ENCODE measurements around the gene GM2A. TPM values are rescaled to one million over a fixed set of nuclear protein-coding genes. Genes with fewer than 3 reads are reported as not detected.

Gene GM2A
- total RNA-seq, 6 donors from 2014 or later: 27.2 to 129 (median 59.0) TPM

DNA sequence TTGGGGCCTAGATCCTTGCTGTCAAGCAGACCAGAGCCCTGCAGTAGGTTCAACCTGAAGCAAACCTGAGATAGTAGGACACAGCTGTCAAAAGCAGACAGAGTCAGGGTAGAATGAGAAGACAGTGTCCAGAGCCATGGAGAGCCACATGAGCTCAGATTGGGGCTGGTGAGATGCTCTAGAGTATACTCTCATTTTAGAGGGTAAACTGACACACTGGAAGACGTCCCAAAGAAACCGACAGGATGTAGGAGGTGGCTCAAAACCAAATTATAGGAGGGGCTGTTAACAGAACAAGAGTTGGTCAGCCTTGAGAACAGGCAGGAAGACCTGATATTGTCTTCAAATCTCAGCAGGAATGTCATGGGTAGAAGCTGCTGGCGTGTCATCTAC, 40.6 kb upstream of the GM2A start:
- Histone ChIP-seq H3K36me3 (no peaks in the 10 kb centered on the region), H3K9me3 (no peaks in the 10 kb centered on the region), H3K27me3 (no peaks in the 10 kb centered on the region), H3K4me3 (no peak overlapping the region), H3K4me1 (peaks cover 81 to 87% (median 85%) of the 10 kb centered on the region in 4 donors), H3K27ac (peak overlapping the region; percentile 59 to 95 (median 81))
- TF ChIP-seq, protein P1, sequence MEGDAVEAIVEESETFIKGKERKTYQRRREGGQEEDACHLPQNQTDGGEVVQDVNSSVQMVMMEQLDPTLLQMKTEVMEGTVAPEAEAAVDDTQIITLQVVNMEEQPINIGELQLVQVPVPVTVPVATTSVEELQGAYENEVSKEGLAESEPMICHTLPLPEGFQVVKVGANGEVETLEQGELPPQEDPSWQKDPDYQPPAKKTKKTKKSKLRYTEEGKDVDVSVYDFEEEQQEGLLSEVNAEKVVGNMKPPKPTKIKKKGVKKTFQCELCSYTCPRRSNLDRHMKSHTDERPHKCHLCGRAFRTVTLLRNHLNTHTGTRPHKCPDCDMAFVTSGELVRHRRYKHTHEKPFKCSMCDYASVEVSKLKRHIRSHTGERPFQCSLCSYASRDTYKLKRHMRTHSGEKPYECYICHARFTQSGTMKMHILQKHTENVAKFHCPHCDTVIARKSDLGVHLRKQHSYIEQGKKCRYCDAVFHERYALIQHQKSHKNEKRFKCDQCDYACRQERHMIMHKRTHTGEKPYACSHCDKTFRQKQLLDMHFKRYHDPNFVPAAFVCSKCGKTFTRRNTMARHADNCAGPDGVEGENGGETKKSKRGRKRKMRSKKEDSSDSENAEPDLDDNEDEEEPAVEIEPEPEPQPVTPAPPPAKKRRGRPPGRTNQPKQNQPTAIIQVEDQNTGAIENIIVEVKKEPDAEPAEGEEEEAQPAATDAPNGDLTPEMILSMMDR (IDR thresholded peaks at IDR 0.05): no peak
- TF ChIP-seq POLR2AphosphoS5 (IDR thresholded peaks at IDR 0.05) (no peak), POLR2A (IDR thresholded peaks at IDR 0.05) (no peak), EP300 (IDR thresholded peaks at IDR 0.05) (no peak)
- WGBS, 2 donors: 48 to 66% methylated on average over 3 of the region's 3 CpGs
- DNase-seq (no peak), ATAC-seq (ENCODE audit: low FRiP score in 2 of 2) (no peak)

DNA sequence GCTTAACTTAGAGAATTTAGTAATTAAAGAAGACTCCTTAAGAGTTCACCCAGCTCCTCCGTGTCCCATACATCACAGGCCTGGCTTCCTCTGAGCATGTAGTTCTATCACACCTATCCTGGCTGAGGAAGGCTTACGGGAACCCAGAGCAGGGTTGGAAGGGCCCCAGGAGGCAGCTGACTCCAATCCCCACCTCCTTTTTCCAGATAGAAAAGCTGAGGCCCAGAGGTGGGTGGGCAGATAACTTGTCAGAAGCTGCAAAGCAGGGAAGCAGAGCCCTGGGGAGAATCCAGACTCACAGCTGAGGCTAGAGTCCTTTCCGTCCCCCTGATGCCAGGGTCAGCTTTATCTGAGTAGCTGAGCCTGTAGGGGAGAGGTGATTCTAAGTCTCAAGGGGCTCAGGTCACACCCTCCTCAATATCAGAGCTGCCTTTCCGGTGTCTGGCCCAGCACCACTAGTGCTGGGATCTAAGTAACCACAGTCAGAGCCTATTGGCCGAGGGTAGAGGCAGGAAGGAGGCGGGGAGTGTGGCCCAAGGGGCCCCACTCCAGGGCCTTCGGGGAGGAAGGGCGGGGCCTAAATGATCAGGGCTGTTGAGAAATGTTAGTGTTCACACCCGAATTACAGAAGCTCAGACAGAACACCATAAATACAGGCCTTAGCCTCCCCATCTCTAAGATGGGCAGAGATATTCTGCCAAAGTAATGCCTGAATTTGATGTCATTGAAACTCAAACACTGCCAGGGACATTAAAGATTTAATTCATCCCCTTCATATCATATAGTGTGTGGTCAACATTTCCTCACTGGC, 39.0 kb upstream of the GM2A start:
- no peaks in the 10 kb centered on the region for H3K9me3 ChIP-seq
- H3K36me3 ChIP-seq: no peaks in the 10 kb centered on the region
- H3K4me3 ChIP-seq: peak overlapping the region in 2 of 4 donors; percentile 8 to 13
- DNase-seq (peak; percentile 66 to 96), ATAC-seq (ENCODE audit: low FRiP score in 2 of 2) (peak; percentile 94 to 96)
- TF ChIP-seq POLR2A (IDR thresholded peaks at IDR 0.05) (peak in 2 of 4 donors; percentile 29 to 80), EP300 (IDR thresholded peaks at IDR 0.05) (no peak), POLR2AphosphoS5 (IDR thresholded peaks at IDR 0.05) (peak; percentile 62 to 93)
- TF ChIP-seq, protein P1 (IDR thresholded peaks at IDR 0.05): no peak
- peaks cover 69 to 85% (median 81%) of the 10 kb centered on the region in 4 donors for H3K4me1 ChIP-seq
- peak overlapping the region; percentile 79 to 95 (median 88) for H3K27ac ChIP-seq
- no peaks in the 10 kb centered on the region for H3K27me3 ChIP-seq
- WGBS, 2 donors: 18 to 26% methylated on average over 6 to 9 of the region's 9 CpGs

DNA sequence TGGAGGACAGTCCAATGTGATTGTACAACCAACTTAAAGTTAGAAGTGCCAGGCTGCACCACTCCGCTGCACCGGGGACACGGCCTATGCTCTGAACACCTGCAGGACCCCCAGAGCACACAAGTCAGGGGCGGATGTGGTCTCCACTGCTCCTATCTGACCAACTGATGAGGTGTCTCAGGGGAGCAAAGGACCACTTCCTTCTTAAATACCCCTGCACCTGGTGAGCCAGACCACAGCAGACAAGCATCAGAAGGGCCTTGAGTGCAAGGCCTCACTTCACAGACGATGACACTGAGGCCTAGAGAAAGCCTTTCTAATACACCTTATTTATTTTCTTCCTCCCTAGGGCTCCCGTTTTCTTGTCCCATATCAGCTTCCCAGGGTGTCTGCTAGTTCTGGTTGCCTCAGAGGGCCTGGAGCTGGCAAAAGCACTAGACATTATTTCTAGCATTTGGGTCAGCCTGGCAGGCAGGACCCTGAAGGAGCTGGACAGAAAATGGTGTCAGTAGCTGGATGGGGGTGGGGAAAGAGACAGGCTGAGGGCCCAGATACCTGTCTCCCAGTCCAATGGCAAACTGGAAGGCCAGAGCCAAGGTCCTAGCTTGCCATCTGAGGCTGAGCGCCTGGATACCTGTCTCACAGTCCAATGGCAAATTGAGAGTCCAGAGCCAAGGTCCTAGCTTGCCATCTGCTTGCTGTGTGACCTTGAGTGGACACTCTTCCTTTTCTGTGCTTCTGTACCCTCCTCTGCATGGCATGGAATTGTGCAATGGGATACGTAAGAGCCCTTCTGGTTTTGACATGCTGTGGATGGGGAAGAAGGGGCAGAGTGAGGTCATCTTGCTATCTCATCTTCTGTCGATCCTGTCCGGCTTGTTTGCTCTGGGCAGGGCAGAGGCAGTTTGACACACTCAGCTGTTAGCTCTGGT, 38.1 kb upstream of the GM2A start:
- peak in 1 of 2 donors; percentile 76 for DNase-seq
- Histone ChIP-seq H3K27ac (peak overlapping the region; percentile 79 to 95 (median 88)), H3K9me3 (no peaks in the 10 kb centered on the region), H3K4me3 (no peak overlapping the region), H3K4me1 (peaks cover 62 to 85% (median 76%) of the 10 kb centered on the region in 4 donors), H3K36me3 (no peaks in the 10 kb centered on the region), H3K27me3 (no peaks in the 10 kb centered on the region)
- peak; percentile 6 to 74 for ATAC-seq (ENCODE audit: low FRiP score in 2 of 2)
- 62 to 70% methylated on average over 6 to 10 of the region's 10 CpGs for WGBS, 2 donors
- TF ChIP-seq, protein P1 (IDR thresholded peaks at IDR 0.05): no peak
- TF ChIP-seq POLR2A (IDR thresholded peaks at IDR 0.05): peak in 1 of 4 donors; percentile 29
- TF ChIP-seq EP300 (IDR thresholded peaks at IDR 0.05): peak in 1 of 4 donors; percentile 54
- TF ChIP-seq POLR2AphosphoS5 (IDR thresholded peaks at IDR 0.05): peak; percentile 76 to 89

DNA sequence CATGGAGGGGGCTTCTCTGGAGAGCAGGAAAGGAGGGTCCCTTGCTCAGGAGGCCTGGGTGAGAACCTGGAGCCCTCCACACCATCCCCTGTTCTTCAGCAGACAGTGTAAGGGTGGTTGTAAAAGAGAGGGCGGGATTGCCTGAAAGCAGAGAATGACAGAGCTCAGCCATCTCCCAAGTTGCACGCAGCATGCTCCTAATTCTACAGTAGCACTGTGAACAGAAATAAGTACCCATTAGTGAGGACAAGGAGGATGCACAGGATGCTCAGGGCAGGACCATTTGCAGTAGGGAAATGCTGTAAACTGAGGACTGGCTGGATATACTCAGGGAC, 37.5 kb upstream of the GM2A start:
- ATAC-seq (ENCODE audit: low FRiP score in 2 of 2) (no peak), DNase-seq (no peak)
- Histone ChIP-seq H3K27me3 (no peaks in the 10 kb centered on the region), H3K4me3 (no peak overlapping the region), H3K4me1 (peaks cover 61 to 86% (median 76%) of the 10 kb centered on the region in 4 donors), H3K9me3 (no peaks in the 10 kb centered on the region), H3K27ac (peak overlapping the region; percentile 79 to 95 (median 88)), H3K36me3 (no peaks in the 10 kb centered on the region)
- no peak for TF ChIP-seq POLR2A (IDR thresholded peaks at IDR 0.05)
- TF ChIP-seq EP300 (IDR thresholded peaks at IDR 0.05): no peak
- TF ChIP-seq POLR2AphosphoS5 (IDR thresholded peaks at IDR 0.05): no peak
- TF ChIP-seq, protein P1 (IDR thresholded peaks at IDR 0.05): no peak
- 80 to 93% methylated on average over 2 of the region's 2 CpGs for WGBS, 2 donors

Measured in upper lobe of left lung (tissue), 6 donors.